Heart left ventricle (tissue), 16 donors: ENCODE measurements around the gene CDCP1. TPM values are rescaled to one million over a fixed set of nuclear protein-coding genes. Genes with fewer than 3 reads are reported as not detected.
"Not testable (repeated sequence)": the region's sequence is repeated elsewhere in the genome, so short reads cannot be mapped to it uniquely, and the experiment has no call there.

ENCODE experiments used
- ATAC-seq, 4 donors: fragments of 200-7000 bp; cut with Tn5 transposase; one replicate each; pipeline ENCODE4 v1.9.1; 2020 to 2022; ENCODE audit warnings: moderate library complexity in 4 of 4, mild to moderate bottlenecking in 3 of 4, moderate number of reproducible peaks in 1 of 4
- DNase-seq, 5 donors: peaks; one replicate each; pipeline ENCODE4 v3.0.0-alpha.2; 2020
- H3K27ac ChIP-seq, 12 donors: fragments of 200-600 bp; sonication (generic) in 4 of 12; one replicate each; pipeline versions ENCODE4 v1.5.0 to v1.8.0; 2016 to 2022; ENCODE audit warnings: mild to moderate bottlenecking in 2 of 12
- H3K27me3 ChIP-seq, 9 donors: fragments of 200-600 bp; sonication (generic) in 2 of 9; one replicate each; pipeline versions ENCODE4 v1.5.1 to v1.8.0; 2016 to 2022; ENCODE audit warnings: mild to moderate bottlenecking in 3 of 9
- H3K36me3 ChIP-seq, 9 donors: fragments of 200-600 bp; sonication (generic) in 2 of 9; one replicate each; pipeline versions ENCODE4 v1.5.0 to v1.8.0; 2018 to 2022; ENCODE audit warnings: mild to moderate bottlenecking in 2 of 9
- H3K4me1 ChIP-seq, 12 donors: fragments of 200-600 bp; sonication (generic) in 4 of 12; one replicate each; pipeline versions ENCODE4 v1.5.0 to v1.8.0; 2016 to 2022; ENCODE audit warnings: mild to moderate bottlenecking in 3 of 12
- H3K4me3 ChIP-seq, 12 donors: fragments of 200-600 bp; sonication (generic) in 4 of 12; one replicate each; pipeline versions ENCODE4 v1.5.0 to v1.8.0; 2017 to 2022; ENCODE audit warnings: mild to moderate bottlenecking in 9 of 12, moderate library complexity in 4 of 12
- H3K9me3 ChIP-seq, 12 donors: fragments of 200-600 bp; sonication (generic) in 4 of 12; one replicate each; pipeline versions ENCODE4 v1.5.0 to v1.8.0; 2016 to 2022; ENCODE audit warnings: mild to moderate bottlenecking in 1 of 12
- POLR2A ChIP-seq, 2 donors: fragments of 450-650 bp; IDR thresholded peaks; one replicate each; pipeline ENCODE4 v1.6.1; 2017; ENCODE audit warnings: antibody characterized with exemption in 2 of 2, mild to moderate bottlenecking in 2 of 2, moderate library complexity in 2 of 2
- WGBS, 4 donors: extraction: QIAGEN DNeasy Blood & Tissue Kit in 2 of 4; methylation state at CpG; one replicate each; pipeline versions ENCODE4 v1.1.5 to v1.1.7; 2013 to 2018; 5-methylcytosine and 5-hydroxymethylcytosine counted together
- intact Hi-C, 10 donors: fragments of 100-400 bp; cut with DNase I; formaldehyde crosslinking; loops; one replicate each; pipeline versions ENCODE4 v1.11.1 to v1.14.2; 2022
- polyA plus RNA-seq, 2 donors: library from polyadenylated mRNA; stranded (reverse); fragments of 200-250 nt; gene quantifications; one replicate each; pipeline ENCODE4 v1.2.3, GENCODE V29; 2013
- total RNA-seq, 9 donors: library from RNA; depleted of rRNA in 2 of 9; stranded (reverse); fragments of >200 nt in 2 of 9; fragmentation: NEBNext Ultra II Directional in 3 of 9; extraction: Animal tissue kit (Norgen Biotek cat#: 25700) in 3 of 9; gene quantifications; one replicate each; pipeline versions ENCODE4 v1.1.0 to v1.2.4, GENCODE V29; 2016 to 2023
- TF ChIP-seq, protein P1 (sequence below), 12 donors: fragments of 200-600 bp; sonication (generic) in 4 of 12; IDR thresholded peaks; one replicate each; pipeline versions ENCODE4 v1.5.0 to v1.8.0; 2018 to 2022; ENCODE audit warnings: antibody characterized with exemption in 12 of 12, mild to moderate bottlenecking in 5 of 12
- donor health status: ischemic (EF 13 %, LVEDD 7.1; RV severe dilation, severe dysfunction).
- donor health status: healthy with polysubstance abuse.
- donor health status: DM: no; HTN: yes; CAD: no.
- donor health status: DM: no; HTN: no; CAD: no.
- donor health status: ischemic (EF 25% LVEDD 6.9; RV normal size, moderate dysfunction).
- donor health status: ischemic (EF 25% LVEDD 5.7; RV mildly dilated, moderate dysfunction).
- donor health status: healthy.
- donor health status: DM: yes; HTN: yes; CAD: no.
- donor health status: ischemic (EF 35%, LVEDD 5.7; RV mildly dilated, moderate dysfunction).
- donor health status: nonischemic (EF 11% LVEDD 7.7; RV severe dilation, severe dysfunction).
- donor health status: DM: yes; HTN: yes; CAD: no.
- donor health status: PGD.
- donor health status: ischemic (EF 29% LVEDD 5.4; RV normal size, mild dysfunction).
- donor health status: nonischemic (EF 23%, LVEDD 6.1; RV moderate dilation, normal function).

Gene CDCP1
- total and polyA plus RNA-seq, 11 donors: 0.11 to 5.8 (median 0.38) TPM

DNA sequence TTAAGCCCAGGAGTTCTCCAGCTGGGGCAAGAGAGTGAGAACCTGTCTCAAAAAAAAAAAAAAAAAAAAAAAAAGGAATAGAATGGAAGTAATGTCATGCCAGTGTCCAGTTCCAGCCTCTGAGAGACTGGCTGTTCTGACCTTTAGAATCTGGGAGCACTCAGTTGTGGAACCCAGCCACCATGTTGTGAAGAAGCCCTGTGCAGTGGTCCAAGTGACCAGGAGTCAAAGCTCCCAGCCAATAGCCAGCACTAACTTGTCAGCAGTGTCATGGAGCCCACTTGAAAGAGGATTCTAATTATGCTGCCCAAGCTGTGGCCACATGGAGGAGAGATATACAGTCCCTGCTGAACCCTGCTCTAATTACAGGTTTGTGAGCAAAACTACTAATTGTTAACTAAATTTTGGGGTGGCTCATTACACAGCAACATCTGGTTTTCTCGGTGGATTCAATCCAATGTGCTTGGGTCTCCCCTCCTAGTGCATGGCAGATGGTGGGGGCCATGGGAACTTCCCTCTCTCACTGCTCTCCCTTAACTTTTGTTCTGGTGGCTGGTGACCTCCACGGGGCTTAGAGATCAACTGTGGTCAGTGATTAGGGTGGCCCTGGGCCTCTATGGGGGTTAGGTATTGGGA is 64.6 kb downstream of the CDCP1 start:
- no peaks in the 10 kb centered on the region for H3K27me3 ChIP-seq
- H3K9me3 ChIP-seq: no peaks in the 10 kb centered on the region
- H3K4me3 ChIP-seq: no peak overlapping the region
- no peak for ATAC-seq
- no peak for DNase-seq
- H3K27ac ChIP-seq: no peak overlapping the region
- intact Hi-C loops: no loop called here
- TF ChIP-seq, protein P1, sequence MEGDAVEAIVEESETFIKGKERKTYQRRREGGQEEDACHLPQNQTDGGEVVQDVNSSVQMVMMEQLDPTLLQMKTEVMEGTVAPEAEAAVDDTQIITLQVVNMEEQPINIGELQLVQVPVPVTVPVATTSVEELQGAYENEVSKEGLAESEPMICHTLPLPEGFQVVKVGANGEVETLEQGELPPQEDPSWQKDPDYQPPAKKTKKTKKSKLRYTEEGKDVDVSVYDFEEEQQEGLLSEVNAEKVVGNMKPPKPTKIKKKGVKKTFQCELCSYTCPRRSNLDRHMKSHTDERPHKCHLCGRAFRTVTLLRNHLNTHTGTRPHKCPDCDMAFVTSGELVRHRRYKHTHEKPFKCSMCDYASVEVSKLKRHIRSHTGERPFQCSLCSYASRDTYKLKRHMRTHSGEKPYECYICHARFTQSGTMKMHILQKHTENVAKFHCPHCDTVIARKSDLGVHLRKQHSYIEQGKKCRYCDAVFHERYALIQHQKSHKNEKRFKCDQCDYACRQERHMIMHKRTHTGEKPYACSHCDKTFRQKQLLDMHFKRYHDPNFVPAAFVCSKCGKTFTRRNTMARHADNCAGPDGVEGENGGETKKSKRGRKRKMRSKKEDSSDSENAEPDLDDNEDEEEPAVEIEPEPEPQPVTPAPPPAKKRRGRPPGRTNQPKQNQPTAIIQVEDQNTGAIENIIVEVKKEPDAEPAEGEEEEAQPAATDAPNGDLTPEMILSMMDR (IDR thresholded peaks at IDR 0.05): no peak
- no peak for TF ChIP-seq POLR2A (IDR thresholded peaks at IDR 0.05)
- H3K36me3 ChIP-seq: no peaks in the 10 kb centered on the region
- peaks cover 0 to 6% (median 0%) of the 10 kb centered on the region in 12 donors for H3K4me1 ChIP-seq
- WGBS, 4 donors: 73 to 93% (median 75%) methylated on average over 2 of the region's 2 CpGs

DNA sequence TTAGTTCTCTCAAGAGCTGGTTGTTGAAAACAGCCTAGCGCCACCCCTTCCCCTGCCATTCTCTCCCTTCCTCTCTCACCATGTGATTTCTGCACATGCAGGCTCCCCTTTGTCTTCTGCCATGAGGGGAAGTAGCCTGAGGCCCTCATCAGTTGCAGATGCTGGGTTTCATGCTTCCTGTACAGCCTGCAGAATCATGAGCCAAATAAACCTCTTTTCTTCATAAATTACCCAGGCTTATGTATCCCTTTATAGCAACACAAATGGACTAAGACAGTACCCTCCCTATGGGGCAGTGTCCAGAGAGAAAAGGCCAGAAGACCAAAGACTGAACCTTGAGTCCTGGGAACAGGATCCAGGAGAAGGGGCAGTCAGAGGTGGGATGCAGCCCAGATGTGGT is 65.4 kb downstream of the CDCP1 start:
- Histone ChIP-seq H3K27me3 (no peaks in the 10 kb centered on the region), H3K9me3 (no peaks in the 10 kb centered on the region), H3K4me1 (peaks cover 0 to 9% (median 0%) of the 10 kb centered on the region in 12 donors), H3K36me3 (no peaks in the 10 kb centered on the region), H3K4me3 (no peak overlapping the region), H3K27ac (no peak overlapping the region)
- intact Hi-C loops: no loop called here
- no peak for TF ChIP-seq POLR2A (IDR thresholded peaks at IDR 0.05)
- TF ChIP-seq, protein P1 (IDR thresholded peaks at IDR 0.05): no peak
- WGBS, 4 donors: 81 to 92% (median 86%) methylated on average over 1 of the region's 1 CpG
- ATAC-seq (no peak), DNase-seq (no peak)

DNA sequence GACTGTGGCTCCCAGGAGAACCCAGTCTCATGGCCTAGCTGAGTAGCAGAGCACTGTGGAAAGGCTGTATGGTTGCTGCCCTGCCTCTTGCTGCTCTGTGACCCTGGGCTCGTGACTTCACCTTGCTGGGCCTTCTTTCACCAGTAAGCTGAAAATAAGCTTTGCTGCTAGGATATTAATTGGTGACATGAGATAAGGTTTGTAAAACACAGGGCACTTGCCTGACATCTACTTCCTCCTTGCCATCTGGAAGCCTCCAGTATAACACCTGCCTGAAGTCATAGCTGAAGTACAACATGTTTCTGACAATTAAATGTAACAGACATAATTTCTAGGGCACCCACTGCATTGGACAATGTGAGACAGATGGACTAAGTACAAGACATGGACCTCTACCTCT is 66.5 kb downstream of the CDCP1 start:
- no peak for DNase-seq
- WGBS, 4 donors: 44 to 91% (median 50%) methylated on average over 1 of the region's 1 CpG
- Histone ChIP-seq H3K9me3 (no peaks in the 10 kb centered on the region), H3K4me3 (no peak overlapping the region), H3K4me1 (peaks cover 0 to 15% (median 0%) of the 10 kb centered on the region in 12 donors), H3K27ac (no peak overlapping the region), H3K36me3 (no peaks in the 10 kb centered on the region), H3K27me3 (no peaks in the 10 kb centered on the region)
- peak in 2 of 4 donors; percentile 31 to 54 for ATAC-seq
- TF ChIP-seq, protein P1 (IDR thresholded peaks at IDR 0.05): no peak
- intact Hi-C loops: no loop called here

DNA sequence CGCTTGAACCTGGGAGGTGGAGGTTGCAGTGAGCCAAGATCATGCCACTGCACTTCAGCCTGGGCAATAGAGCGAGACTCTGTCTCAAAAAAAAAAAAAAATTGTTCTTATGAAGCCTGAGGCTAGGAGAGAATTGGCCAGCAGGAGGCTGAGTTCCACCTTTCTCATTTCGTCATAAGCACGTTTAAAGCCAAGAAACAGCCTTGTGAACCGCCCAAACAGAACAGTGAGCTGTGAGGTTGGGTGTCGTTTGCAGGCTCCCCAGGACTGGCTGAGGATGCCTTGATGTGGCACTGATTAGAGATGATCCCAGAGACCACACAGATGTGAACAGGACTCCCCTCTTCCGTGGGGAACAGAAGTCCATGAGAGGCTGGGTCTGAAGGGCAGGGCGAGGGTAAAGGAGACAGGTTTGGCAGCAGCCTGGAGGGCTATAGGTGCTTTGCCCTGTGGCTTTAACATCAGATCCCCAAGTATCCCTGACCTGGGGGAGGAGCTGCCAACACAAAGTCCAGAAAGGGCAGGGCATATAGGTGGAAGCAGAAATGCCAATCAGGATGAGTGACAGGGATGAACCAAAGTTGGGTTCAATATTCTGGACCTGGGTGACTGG is 67.2 kb downstream of the CDCP1 start:
- H3K36me3 ChIP-seq: no peaks in the 10 kb centered on the region
- peak in 1 of 4 donors; percentile 34 for ATAC-seq
- DNase-seq: no peak
- intact Hi-C loops: no loop called here
- H3K4me1 ChIP-seq: peaks cover 0 to 15% (median 0%) of the 10 kb centered on the region in 12 donors
- TF ChIP-seq POLR2A (IDR thresholded peaks at IDR 0.05): no peak
- TF ChIP-seq, protein P1 (IDR thresholded peaks at IDR 0.05): no peak
- no peaks in the 10 kb centered on the region for H3K9me3 ChIP-seq
- WGBS, 4 donors: 72 to 82% (median 76%) methylated on average over 8 of the region's 8 CpGs
- H3K4me3 ChIP-seq: no peak overlapping the region
- no peaks in the 10 kb centered on the region for H3K27me3 ChIP-seq
- H3K27ac ChIP-seq: no peak overlapping the region

DNA sequence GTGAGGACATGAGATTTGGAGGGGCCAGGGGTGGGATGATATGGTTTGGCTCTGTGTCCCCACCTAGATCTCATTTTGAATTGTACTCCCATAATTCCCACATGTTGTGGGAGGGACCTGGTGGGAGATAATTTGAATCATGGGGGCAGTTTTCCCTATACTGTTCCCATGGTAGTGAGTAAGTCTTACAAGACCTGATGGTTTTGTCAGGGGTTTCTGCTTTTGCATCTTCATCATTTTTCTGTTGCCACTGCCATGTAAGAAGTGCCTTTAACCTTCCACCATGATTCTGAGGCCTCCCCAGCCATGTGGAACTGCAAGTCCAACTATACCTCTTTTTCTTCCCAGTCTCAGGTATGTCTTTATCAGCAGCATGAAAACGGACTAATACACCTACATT is 67.9 kb downstream of the CDCP1 start:
- H3K9me3 ChIP-seq, H3K36me3 ChIP-seq, H3K4me3 ChIP-seq, intact Hi-C loops, DNase-seq, H3K27me3 ChIP-seq, ATAC-seq, H3K27ac ChIP-seq: not testable (repeated sequence)
- peaks cover 0 to 15% (median 0%) of the 10 kb centered on the region in 12 donors for H3K4me1 ChIP-seq
- 0 to 96% (median 66%) methylated on average over 1 of the region's 1 CpG for WGBS, 4 donors
